Panc1 (cell line): Measurements from ENCODE around the gene HUNK. TPM values are rescaled to one million over a fixed set of nuclear protein-coding genes. Genes with fewer than 3 reads are reported as not detected.

ENCODE experiments used
- ATAC-seq: fragments of 200-7000 bp; cut with Tn5 transposase; 2 replicates; pipeline ENCODE4 v1.9.1; 2020; ENCODE audit warnings: mild to moderate bottlenecking, moderate library complexity
- BruUV-seq: library from RNA; stranded (reverse); fragments of 400-500 nt; replicated peaks from 2 replicates; lab custom pipeline; 2021; lab: Mats Ljungman, UMichigan
- CTCF ChIA-PET: fragments of 300-600 bp; sonication (Branson Sonifier 250); formaldehyde crosslinking; loops from one replicate; lab custom pipeline; 2022; ENCODE audit warnings: antibody characterized with exemption; lab: Charles Lee
- POLR2A ChIA-PET: fragments of 300-600 bp; sonication (Branson Sonifier 250); formaldehyde crosslinking; loops from one replicate; lab custom pipeline; 2022; ENCODE audit warnings: antibody characterized with exemption; lab: Charles Lee
- DNase-seq: peaks from one replicate; pipeline ENCODE4 v3.0.0-alpha.2; 2010; ENCODE audit warnings: low read depth, low spot score
- H3K27ac ChIP-seq: 2 replicates; pipeline ENCODE4 v1.5.1; 2011; ENCODE audit warnings: mild to moderate bottlenecking, low read length, inconsistent platforms
- H3K27me3 ChIP-seq: fragments of 200-500 bp; sonication (Bioruptor generic); 2 replicates; pipeline ENCODE4 v1.6.0; 2014; ENCODE audit warnings: low read length, inconsistent platforms; ENCODE audit not compliant: control insufficient read depth, insufficient read depth
- H3K36me3 ChIP-seq: fragments of 200-500 bp; sonication (Bioruptor generic); 2 replicates; pipeline ENCODE4 v1.5.1; 2014; ENCODE audit warnings: inconsistent platforms, mild to moderate bottlenecking, low read length, moderate library complexity; ENCODE audit not compliant: control insufficient read depth, insufficient read depth
- H3K4me1 ChIP-seq: 2 replicates; pipeline ENCODE4 v1.5.1; 2011; ENCODE audit warnings: inconsistent platforms, mild to moderate bottlenecking, low read length, moderate library complexity; ENCODE audit not compliant: control insufficient read depth, insufficient read depth
- H3K4me3 ChIP-seq, 2 experiments: 2 replicates each; pipeline ENCODE4 v1.5.1; 2011 to 2012; ENCODE audit warnings: low read depth in 2 of 2, low read length in 2 of 2, mild to moderate bottlenecking in 2 of 2, inconsistent platforms in 1 of 2, moderate library complexity in 1 of 2
- H3K9me3 ChIP-seq: fragments of 200-500 bp; sonication (Bioruptor generic); 2 replicates; pipeline ENCODE4 v1.5.1; 2014; ENCODE audit warnings: low read depth, mild to moderate bottlenecking, inconsistent platforms, low read length, moderate library complexity; ENCODE audit not compliant: control insufficient read depth, insufficient read depth
- POLR2AphosphoS5 ChIP-seq: IDR thresholded peaks from 2 replicates; pipeline ENCODE4 v1.6.1; 2012; ENCODE audit warnings: mild to moderate bottlenecking, low read depth, low read length, moderate library complexity
- SIN3A ChIP-seq: IDR thresholded peaks from 2 replicates; pipeline ENCODE4 v1.6.1; 2012; ENCODE audit warnings: low read depth, mild to moderate bottlenecking, low read length, moderate library complexity, borderline replicate concordance; ENCODE audit not compliant: insufficient read depth
- TCF7L2 ChIP-seq: IDR thresholded peaks from 2 replicates; pipeline ENCODE4 v1.6.1; 2011; ENCODE audit warnings: mild to moderate bottlenecking, low read depth, low read length, inconsistent platforms
- in situ Hi-C: cut with HindIII; loops from 2 replicates; pipeline ENCODE4 v1.10.0; 2016; ENCODE audit warnings: low sequenced_read_pairs, low pct_unique_long_range_greater_than_20kb
- intact Hi-C: fragments of 100-400 bp; cut with micrococcal nuclease; formaldehyde crosslinking; loops from one replicate; pipeline ENCODE4 v1.10.0; 2022; ENCODE audit not compliant: unreplicated experiment
- total RNA-seq: library from RNA; stranded (reverse); gene quantifications from one replicate; pipeline ENCODE4 v1.2.1, GENCODE V29; 2021; ENCODE audit not compliant: unreplicated experiment
- TF ChIP-seq, protein P1 (sequence below), 2 experiments: IDR thresholded peaks; 2 replicates each; pipeline ENCODE4 v1.6.1; 2011 to 2012; ENCODE audit warnings: low read depth in 2 of 2, control low read depth in 1 of 2, low read length in 1 of 2, mild to moderate bottlenecking in 1 of 2, moderate library complexity in 1 of 2; ENCODE audit not compliant: insufficient read depth in 1 of 2
- TF ChIP-seq, protein P2 (sequence below): fragments of 450-650 bp; IDR thresholded peaks from 2 replicates; pipeline ENCODE4 v1.5.1; 2017; ENCODE audit warnings: mild to moderate bottlenecking

HUNK gene
- total RNA-seq, 1 experiment from 2014 or later = 0.05 TPM

DNA sequence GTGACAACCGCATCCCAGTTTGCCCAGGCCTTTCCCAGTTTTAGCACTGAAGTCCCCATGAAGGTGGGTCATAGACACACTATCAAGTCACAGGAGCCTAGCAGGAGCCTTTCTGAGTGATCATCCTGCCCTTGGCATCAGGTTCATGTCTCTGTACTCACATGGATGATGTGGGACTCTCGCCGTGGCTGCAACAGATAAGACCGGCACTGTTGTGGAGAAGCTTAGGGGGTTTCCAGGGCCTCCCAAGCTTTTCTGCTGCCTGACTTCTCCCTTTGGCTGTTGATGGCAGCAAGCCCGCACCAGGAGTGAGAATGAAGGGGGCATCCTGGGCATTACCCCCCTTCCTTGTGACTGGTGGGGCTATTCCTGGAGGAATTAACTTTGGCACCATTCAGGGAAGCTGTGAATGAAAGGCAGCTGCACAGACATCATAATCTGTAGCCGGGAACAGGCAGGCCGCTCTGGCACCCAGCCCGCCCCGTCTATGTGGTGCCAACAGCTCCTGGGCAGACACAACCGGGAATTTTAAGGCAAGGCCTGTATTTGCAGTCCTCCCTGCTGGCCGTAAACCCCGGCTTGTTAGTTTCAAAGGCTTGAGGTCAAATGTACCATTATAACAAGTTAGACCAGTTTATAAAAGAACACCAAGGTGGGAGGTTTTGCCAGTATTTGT is 148.6 kb downstream of the HUNK start:
- Histone ChIP-seq H3K9me3 (no peaks in the 10 kb centered on the region), H3K27me3 (peaks cover 4% of the 10 kb centered on the region), H3K4me1 (no peaks in the 10 kb centered on the region), H3K36me3 (no peaks in the 10 kb centered on the region), H3K27ac (no peak overlapping the region), H3K4me3 (no peak overlapping the region)
- ATAC-seq (no peak), DNase-seq (no peak)
- in situ Hi-C loops (no loop called here), intact Hi-C loops (no loop called here)
- ChIA-PET POLR2A (no interaction called here), CTCF (no interaction called here)
- TF ChIP-seq, protein P1, sequence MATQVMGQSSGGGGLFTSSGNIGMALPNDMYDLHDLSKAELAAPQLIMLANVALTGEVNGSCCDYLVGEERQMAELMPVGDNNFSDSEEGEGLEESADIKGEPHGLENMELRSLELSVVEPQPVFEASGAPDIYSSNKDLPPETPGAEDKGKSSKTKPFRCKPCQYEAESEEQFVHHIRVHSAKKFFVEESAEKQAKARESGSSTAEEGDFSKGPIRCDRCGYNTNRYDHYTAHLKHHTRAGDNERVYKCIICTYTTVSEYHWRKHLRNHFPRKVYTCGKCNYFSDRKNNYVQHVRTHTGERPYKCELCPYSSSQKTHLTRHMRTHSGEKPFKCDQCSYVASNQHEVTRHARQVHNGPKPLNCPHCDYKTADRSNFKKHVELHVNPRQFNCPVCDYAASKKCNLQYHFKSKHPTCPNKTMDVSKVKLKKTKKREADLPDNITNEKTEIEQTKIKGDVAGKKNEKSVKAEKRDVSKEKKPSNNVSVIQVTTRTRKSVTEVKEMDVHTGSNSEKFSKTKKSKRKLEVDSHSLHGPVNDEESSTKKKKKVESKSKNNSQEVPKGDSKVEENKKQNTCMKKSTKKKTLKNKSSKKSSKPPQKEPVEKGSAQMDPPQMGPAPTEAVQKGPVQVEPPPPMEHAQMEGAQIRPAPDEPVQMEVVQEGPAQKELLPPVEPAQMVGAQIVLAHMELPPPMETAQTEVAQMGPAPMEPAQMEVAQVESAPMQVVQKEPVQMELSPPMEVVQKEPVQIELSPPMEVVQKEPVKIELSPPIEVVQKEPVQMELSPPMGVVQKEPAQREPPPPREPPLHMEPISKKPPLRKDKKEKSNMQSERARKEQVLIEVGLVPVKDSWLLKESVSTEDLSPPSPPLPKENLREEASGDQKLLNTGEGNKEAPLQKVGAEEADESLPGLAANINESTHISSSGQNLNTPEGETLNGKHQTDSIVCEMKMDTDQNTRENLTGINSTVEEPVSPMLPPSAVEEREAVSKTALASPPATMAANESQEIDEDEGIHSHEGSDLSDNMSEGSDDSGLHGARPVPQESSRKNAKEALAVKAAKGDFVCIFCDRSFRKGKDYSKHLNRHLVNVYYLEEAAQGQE (IDR thresholded peaks at IDR 0.05; ENCODE audit: insufficient read depth in 1 of 2, low read depth in 2 of 2, low read length in 1 of 2) = no peak
- TF ChIP-seq TCF7L2 = no peak
- TF ChIP-seq POLR2AphosphoS5 = no peak
- TF ChIP-seq, protein P2, sequence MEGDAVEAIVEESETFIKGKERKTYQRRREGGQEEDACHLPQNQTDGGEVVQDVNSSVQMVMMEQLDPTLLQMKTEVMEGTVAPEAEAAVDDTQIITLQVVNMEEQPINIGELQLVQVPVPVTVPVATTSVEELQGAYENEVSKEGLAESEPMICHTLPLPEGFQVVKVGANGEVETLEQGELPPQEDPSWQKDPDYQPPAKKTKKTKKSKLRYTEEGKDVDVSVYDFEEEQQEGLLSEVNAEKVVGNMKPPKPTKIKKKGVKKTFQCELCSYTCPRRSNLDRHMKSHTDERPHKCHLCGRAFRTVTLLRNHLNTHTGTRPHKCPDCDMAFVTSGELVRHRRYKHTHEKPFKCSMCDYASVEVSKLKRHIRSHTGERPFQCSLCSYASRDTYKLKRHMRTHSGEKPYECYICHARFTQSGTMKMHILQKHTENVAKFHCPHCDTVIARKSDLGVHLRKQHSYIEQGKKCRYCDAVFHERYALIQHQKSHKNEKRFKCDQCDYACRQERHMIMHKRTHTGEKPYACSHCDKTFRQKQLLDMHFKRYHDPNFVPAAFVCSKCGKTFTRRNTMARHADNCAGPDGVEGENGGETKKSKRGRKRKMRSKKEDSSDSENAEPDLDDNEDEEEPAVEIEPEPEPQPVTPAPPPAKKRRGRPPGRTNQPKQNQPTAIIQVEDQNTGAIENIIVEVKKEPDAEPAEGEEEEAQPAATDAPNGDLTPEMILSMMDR = no peak
- no peak for TF ChIP-seq SIN3A
- BruUV-seq = no TSS peak

DNA sequence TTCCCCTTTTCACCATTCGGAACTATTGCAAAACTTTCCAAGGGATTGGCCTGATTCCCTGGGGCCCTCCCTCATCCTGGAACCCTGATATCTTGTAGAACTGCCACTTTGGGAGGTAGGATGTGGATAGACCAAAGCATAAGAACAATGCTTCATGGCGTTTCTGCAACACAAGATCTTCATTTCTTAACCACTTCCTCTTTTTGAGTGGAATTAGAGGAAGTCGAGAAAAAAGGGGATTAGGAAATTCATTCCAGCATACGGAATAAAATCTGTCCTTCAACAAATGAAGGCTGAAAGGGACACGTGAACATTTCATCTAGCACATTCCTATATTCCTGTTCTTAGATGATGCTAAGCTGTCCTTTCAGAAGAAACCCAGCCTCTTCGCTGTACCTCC is 149.3 kb downstream of the HUNK start:
- ChIA-PET CTCF (no interaction called here), POLR2A (no interaction called here)
- H3K9me3 ChIP-seq = no peaks in the 10 kb centered on the region
- in situ Hi-C loops (no loop called here), intact Hi-C loops (no loop called here)
- DNase-seq = no peak
- no peaks in the 10 kb centered on the region for H3K4me1 ChIP-seq
- no TSS peak for BruUV-seq
- peaks cover 4% of the 10 kb centered on the region for H3K27me3 ChIP-seq
- ATAC-seq = no peak
- no peak overlapping the region for H3K27ac ChIP-seq
- H3K4me3 ChIP-seq = no peak overlapping the region
- no peaks in the 10 kb centered on the region for H3K36me3 ChIP-seq
- TF ChIP-seq, protein P1 (IDR thresholded peaks at IDR 0.05; ENCODE audit: insufficient read depth in 1 of 2, low read depth in 2 of 2, low read length in 1 of 2) = no peak
- TF ChIP-seq TCF7L2 (no peak), POLR2AphosphoS5 (no peak), SIN3A (no peak)
- TF ChIP-seq, protein P2 = no peak
